AG04450 (cell line): ENCODE results near the gene GP5. TPM values are rescaled to one million over a fixed set of nuclear protein-coding genes. Genes with fewer than 3 reads are reported as not detected.

ENCODE experiments used
- CTCF ChIA-PET: fragments of 300-600, 350-600 bp; formaldehyde crosslinking; extraction: SDS; loops from one replicate; lab custom pipeline; 2022; ENCODE audit warnings: antibody characterized with exemption, inconsistent platforms; lab: Charles Lee
- POLR2A ChIA-PET: fragments of 350-600 bp; formaldehyde crosslinking; extraction: SDS; loops from one replicate; lab custom pipeline; 2021; ENCODE audit warnings: antibody characterized with exemption, inconsistent platforms; lab: Yijun Ruan, JAX
- DNase-seq: peaks from one replicate; pipeline ENCODE4 v3.0.0-alpha.2; 2011; ENCODE audit warnings: low read depth, low spot score
- H3K27ac ChIP-seq: one replicate; pipeline ENCODE4 v1.5.1; 2012; ENCODE audit warnings: low read depth, low read length, control low read depth
- H3K27me3 ChIP-seq: one replicate; pipeline ENCODE4 v1.6.0; 2012; ENCODE audit warnings: low read length; ENCODE audit not compliant: control insufficient read depth, insufficient read depth
- H3K4me3 ChIP-seq: 2 replicates; pipeline ENCODE4 v1.5.1; 2011; ENCODE audit warnings: mild to moderate bottlenecking, low read depth, low read length, control low read depth
- H3K9me3 ChIP-seq: 2 replicates; pipeline ENCODE4 v1.5.1; 2012; ENCODE audit warnings: low read length; ENCODE audit not compliant: control insufficient read depth, insufficient read depth
- polyA plus RNA-seq: library from polyadenylated mRNA; depleted of rRNA; stranded (reverse); fragments of >200 nt; gene quantifications from 2 replicates; pipeline ENCODE4 v1.2.3, GENCODE V29; 2011
- TF ChIP-seq, protein P1 (sequence below): IDR thresholded peaks from 2 replicates; pipeline ENCODE4 v1.5.1; 2011; ENCODE audit warnings: low read depth, low read length, control low read depth, inconsistent platforms

The GP5 gene
- polyA plus RNA-seq, 1 experiment: 0.06 TPM

DNA sequence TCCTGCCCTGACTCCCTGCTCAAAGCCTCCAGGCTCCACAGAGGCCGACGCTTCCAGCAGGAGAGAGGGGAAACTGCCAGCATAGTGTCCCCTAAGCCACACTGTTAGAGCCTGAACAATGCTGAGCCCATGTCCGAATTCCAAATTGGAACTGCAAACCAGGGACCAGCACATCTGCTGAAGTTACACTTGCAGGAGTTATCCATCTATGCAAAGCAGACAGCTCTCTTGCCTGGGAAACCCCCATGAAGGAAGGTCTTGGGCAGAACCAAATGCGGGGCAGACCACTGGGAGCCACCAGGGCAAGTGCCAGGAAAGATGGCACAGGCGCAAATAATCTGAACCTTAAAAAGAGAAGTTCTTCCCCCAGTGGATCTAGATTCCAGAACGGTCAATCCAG lies 30.1 kb downstream of the GP5 start:
- POLR2A ChIA-PET: no interaction called here
- CTCF ChIA-PET: interaction anchor here (4.1 kb wide), 1 partner anchor 25 kb away, joined by 19 read pairs; no protein-coding TSS in a partner anchor
- TF ChIP-seq, protein P1, sequence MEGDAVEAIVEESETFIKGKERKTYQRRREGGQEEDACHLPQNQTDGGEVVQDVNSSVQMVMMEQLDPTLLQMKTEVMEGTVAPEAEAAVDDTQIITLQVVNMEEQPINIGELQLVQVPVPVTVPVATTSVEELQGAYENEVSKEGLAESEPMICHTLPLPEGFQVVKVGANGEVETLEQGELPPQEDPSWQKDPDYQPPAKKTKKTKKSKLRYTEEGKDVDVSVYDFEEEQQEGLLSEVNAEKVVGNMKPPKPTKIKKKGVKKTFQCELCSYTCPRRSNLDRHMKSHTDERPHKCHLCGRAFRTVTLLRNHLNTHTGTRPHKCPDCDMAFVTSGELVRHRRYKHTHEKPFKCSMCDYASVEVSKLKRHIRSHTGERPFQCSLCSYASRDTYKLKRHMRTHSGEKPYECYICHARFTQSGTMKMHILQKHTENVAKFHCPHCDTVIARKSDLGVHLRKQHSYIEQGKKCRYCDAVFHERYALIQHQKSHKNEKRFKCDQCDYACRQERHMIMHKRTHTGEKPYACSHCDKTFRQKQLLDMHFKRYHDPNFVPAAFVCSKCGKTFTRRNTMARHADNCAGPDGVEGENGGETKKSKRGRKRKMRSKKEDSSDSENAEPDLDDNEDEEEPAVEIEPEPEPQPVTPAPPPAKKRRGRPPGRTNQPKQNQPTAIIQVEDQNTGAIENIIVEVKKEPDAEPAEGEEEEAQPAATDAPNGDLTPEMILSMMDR: no peak
- H3K27me3 ChIP-seq: no peaks in the 10 kb centered on the region
- no peak for DNase-seq
- H3K4me3 ChIP-seq: no peak overlapping the region
- no peak overlapping the region for H3K27ac ChIP-seq
- H3K9me3 ChIP-seq: no peaks in the 10 kb centered on the region

DNA sequence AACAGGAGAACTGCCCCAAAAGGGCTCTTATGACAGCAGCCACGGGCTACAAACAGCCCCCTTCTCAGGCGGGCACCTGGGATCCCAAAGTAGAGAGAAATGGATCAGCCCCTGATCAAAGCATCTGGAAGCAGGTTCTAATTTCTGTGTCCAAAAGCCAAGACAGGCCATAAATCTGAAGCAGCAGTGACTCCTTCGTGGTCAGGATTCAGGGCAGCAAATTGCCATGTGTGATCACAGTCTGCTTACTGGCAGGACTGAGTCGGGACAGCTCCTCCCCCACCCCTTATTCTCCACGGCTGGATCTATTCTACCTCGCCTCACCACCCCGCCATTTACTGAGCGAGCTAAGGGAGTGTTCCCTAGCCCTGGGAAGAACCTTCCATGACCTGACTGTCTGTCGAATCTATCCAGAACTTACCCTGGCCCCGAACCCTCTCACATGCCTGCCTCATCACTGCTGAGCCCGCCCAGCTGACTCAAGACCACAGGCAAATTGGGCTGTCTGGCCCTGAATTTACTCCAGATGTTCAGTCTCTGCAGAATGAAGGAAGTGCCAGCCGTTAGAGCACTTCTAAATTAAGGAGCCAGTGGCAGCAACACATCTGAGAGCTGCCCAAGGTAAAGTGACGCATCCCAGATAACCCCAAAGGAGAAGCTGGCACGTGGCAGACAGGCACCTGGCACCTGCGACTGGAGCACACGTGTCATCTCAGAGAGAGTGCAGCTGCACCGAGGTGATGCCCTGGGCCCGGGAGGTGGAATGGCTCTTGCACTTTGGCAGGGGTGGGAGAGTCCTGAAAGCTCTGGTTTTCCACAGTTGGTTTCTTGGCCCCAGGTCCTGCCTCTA lies 30.8 kb downstream of the GP5 start:
- no peaks in the 10 kb centered on the region for H3K9me3 ChIP-seq
- H3K27ac ChIP-seq: no peak overlapping the region
- ChIA-PET CTCF (interaction anchor here (4.1 kb wide), 1 partner anchor 24 kb away, joined by 19 read pairs; no protein-coding TSS in a partner anchor), POLR2A (no interaction called here)
- no peak for DNase-seq
- H3K27me3 ChIP-seq: no peaks in the 10 kb centered on the region
- TF ChIP-seq, protein P1: no peak
- no peak overlapping the region for H3K4me3 ChIP-seq

DNA sequence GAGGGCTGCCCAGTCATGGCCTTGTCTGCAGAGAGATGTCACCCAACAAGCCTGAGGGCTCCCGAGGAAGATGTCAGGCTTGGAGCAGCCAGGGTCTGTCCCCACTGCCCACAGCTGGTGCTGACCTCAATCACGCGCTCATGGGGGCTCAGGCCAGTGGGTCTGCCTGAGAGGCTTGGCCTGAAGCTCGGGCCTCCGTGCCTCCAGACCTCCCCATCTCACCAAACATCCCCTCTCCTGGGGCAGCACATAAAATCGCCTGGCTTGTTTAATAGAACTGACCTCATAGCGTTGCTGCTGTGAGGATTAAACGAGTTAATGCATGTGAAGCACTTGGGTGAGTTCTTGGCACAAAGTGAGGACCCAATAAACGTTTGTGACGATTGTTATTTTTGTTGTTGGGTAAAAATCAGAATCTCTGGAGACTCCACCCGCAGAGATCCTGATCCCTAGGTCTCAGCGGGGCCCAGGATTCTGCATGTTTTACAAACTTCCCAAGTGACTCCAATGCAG lies 33.0 kb downstream of the GP5 start:
- ChIA-PET CTCF (interaction anchor here (4.1 to 13.4 kb wide), 2 partner anchors 21 to 22 kb away, joined by 19 to 151 read pairs; no protein-coding TSS in a partner anchor), POLR2A (no interaction called here)
- H3K4me3 ChIP-seq: no peak overlapping the region
- H3K27ac ChIP-seq: peak overlapping the region; percentile 90
- TF ChIP-seq, protein P1: no peak
- no peaks in the 10 kb centered on the region for H3K9me3 ChIP-seq
- no peak for DNase-seq
- peaks cover 3% of the 10 kb centered on the region for H3K27me3 ChIP-seq

DNA sequence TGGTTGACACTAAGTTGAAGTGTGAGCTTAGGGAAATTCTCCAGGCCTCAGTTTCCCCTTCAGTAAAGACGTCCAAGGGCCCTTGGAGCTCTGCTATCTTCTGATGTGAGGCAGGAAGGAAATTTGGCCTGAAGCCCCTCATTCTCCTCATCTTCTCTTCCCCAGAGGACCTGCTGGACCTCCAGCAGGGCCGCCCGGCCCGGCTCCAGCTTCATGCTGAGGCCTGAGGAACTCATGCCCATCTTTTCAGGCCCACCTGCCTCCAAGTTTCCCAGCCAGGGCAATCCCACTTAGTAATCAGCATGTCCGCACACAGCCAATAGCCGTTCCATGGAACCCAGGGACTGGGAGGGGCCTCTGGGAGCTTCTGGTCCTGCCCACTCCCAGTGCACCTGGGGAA lies 33.5 kb downstream of the GP5 start:
- no peak for DNase-seq
- peaks cover 3% of the 10 kb centered on the region for H3K27me3 ChIP-seq
- no peak overlapping the region for H3K4me3 ChIP-seq
- H3K27ac ChIP-seq: peak overlapping the region; percentile 90
- H3K9me3 ChIP-seq: no peaks in the 10 kb centered on the region
- ChIA-PET CTCF (interaction anchor here (13.4 kb wide), 1 partner anchor 20 kb away, joined by 151 read pairs; no protein-coding TSS in a partner anchor), POLR2A (no interaction called here)
- TF ChIP-seq, protein P1: no peak
